Measurements from ENCODE around the gene ICA1.

ICA1 gene

DNA sequence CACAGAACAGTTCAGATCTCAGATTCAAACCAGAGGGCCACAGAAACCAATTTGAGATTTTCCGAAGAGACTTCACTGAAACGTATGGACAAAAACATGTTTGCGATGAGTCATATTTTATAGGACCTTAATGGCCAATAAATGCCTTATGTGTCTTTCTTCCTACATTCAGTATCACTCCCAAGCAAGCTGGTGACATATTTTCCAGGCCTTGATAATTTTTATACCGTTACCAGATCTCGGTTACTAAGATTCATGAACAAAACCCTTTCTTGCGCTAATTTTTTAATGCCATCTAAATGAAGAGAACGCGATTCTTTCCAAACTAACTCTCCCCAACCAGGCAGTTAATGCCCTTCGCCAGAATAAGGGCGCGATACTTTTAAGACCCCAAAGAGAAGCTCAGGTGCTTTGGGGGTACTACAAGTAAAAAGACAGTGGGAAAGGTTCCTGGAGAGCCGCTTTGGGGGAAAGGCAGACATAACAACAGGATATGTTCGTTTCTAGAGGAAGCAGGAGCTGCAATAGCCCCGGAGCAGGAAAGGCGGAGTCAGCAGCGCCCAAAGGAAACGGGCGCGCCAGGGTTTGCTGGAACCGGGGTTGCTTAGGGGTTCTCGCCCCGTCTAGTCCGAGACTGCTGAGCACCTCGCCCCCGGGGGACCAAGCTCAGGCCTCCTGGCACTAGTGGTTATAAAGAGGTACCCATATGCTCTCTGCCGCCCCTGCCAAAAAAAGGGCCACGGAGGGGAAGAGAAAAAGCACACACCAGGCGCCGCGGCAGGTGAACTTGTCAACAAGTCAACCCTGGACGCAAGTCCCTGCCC, 884 bp downstream of the ICA1 start:
- Histone ChIP-seq H3K27me3 (replicated peaks; ENCODE audit: control insufficient read depth, insufficient read depth, low read length) (peaks cover 27% of the 10 kb centered on the region), H3K36me3 (ENCODE audit: control insufficient read depth, insufficient read depth, low read length, severe bottlenecking) (no peaks in the 10 kb centered on the region), H3K4me1 (ENCODE audit: control insufficient read depth, insufficient read depth, low read length) (no peaks in the 10 kb centered on the region), H3K9me3 (ENCODE audit: control insufficient read depth, low read length) (peaks cover 31% of the 10 kb centered on the region), H3K9ac (ENCODE audit: low read length) (no peak overlapping the region), H3K4me3 (ENCODE audit: low read length) (peak overlapping the region; percentile 72)
- DNase-seq (ENCODE audit: low read depth) = peak; percentile 2

DNA sequence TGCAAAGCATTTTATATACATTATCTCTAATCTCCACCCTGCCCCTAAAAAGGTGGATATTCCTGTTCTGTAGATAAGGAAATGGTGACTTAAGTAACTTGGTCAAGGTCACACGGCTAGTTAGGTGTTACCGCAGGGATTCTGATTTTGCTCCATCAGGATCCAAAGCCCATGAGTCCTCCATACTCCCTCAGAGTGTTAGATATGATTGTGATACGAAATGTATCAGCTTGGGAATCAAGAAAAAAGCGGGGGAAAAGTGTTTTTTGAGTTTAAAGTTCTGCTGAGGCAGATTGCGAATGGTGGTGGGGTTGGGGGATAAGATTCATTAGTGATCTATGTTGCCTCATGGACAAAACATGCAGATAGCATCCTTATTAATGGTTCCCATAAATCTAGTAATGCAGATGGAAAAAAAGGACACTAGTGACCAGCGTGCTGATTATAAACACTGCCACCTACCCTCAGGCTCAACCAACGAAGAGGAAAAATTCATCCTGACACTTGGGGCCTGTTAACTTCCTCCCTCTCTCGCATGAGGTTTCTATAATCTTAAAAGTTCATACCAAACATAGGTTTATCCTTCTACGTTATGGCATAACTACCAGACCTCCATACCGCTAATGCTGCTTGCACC, 2.3 kb downstream of the ICA1 start:
- H3K27me3 ChIP-seq (replicated peaks; ENCODE audit: control insufficient read depth, insufficient read depth, low read length) = peaks cover 23% of the 10 kb centered on the region

DNA sequence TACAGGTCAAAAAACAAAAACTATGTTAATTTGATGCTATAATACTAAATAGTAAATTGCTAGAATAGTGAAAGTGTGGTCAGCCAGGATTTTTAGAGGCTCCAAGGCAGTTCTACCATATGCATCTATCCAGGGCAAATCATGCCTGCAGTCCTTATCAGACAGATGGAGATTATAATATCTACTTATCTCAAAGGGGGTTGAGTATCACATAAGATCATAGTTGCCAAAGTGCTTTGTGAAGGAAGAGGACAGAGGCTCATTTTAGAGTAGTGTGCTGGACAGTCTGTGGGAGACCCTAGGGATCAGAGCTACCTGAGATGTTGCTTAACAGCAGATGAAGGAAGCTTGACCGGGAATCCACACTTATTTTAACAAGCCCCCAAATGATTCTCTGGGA, 3.2 kb downstream of the ICA1 start:
- no peak overlapping the region for H3K9ac ChIP-seq (ENCODE audit: low read length)
- H3K27me3 ChIP-seq (replicated peaks; ENCODE audit: control insufficient read depth, insufficient read depth, low read length) = peaks cover 22% of the 10 kb centered on the region
- peaks cover 34% of the 10 kb centered on the region for H3K9me3 ChIP-seq (ENCODE audit: control insufficient read depth, low read length)
- H3K36me3 ChIP-seq (ENCODE audit: control insufficient read depth, insufficient read depth, low read length, severe bottlenecking) = no peaks in the 10 kb centered on the region
- no peaks in the 10 kb centered on the region for H3K4me1 ChIP-seq (ENCODE audit: control insufficient read depth, insufficient read depth, low read length)
- H3K4me3 ChIP-seq (ENCODE audit: low read length) = no peak overlapping the region
- DNase-seq (ENCODE audit: low read depth) = no peak

More for the DNA sequence above, 2.3 kb downstream of the ICA1 start:
- H3K4me1 ChIP-seq (ENCODE audit: control insufficient read depth, insufficient read depth, low read length) = no peaks in the 10 kb centered on the region
- H3K9ac ChIP-seq (ENCODE audit: low read length) = no peak overlapping the region
- DNase-seq (ENCODE audit: low read depth) = no peak
- H3K4me3 ChIP-seq (ENCODE audit: low read length) = no peak overlapping the region
- H3K9me3 ChIP-seq (ENCODE audit: control insufficient read depth, low read length) = peaks cover 40% of the 10 kb centered on the region
- no peaks in the 10 kb centered on the region for H3K36me3 ChIP-seq (ENCODE audit: control insufficient read depth, insufficient read depth, low read length, severe bottlenecking)

DNA sequence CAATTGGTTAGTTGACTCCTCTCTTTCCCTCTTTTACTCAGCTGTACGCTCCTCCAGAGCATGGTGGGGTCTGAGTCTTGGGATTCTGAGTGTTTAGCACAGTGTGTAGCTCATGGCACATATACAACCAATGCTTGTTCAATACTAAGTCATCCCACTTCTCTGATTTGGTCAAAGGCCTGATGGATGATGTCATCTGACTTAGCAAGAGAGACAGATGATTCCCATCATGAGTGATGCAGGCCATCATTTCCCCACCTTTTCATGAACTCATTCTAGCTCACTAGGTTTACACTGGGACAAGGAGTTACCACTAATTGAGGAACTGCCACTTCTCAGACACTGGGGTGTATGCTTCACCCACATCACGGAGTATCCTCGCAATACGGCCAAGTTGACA, 3.8 kb downstream of the ICA1 start:
- H3K27me3 ChIP-seq (replicated peaks; ENCODE audit: control insufficient read depth, insufficient read depth, low read length) = peaks cover 22% of the 10 kb centered on the region
- no peak overlapping the region for H3K9ac ChIP-seq (ENCODE audit: low read length)
- no peaks in the 10 kb centered on the region for H3K36me3 ChIP-seq (ENCODE audit: control insufficient read depth, insufficient read depth, low read length, severe bottlenecking)
- H3K4me3 ChIP-seq (ENCODE audit: low read length) = no peak overlapping the region
- H3K9me3 ChIP-seq (ENCODE audit: control insufficient read depth, low read length) = peaks cover 34% of the 10 kb centered on the region
- H3K4me1 ChIP-seq (ENCODE audit: control insufficient read depth, insufficient read depth, low read length) = no peaks in the 10 kb centered on the region
- no peak for DNase-seq (ENCODE audit: low read depth)

DNA sequence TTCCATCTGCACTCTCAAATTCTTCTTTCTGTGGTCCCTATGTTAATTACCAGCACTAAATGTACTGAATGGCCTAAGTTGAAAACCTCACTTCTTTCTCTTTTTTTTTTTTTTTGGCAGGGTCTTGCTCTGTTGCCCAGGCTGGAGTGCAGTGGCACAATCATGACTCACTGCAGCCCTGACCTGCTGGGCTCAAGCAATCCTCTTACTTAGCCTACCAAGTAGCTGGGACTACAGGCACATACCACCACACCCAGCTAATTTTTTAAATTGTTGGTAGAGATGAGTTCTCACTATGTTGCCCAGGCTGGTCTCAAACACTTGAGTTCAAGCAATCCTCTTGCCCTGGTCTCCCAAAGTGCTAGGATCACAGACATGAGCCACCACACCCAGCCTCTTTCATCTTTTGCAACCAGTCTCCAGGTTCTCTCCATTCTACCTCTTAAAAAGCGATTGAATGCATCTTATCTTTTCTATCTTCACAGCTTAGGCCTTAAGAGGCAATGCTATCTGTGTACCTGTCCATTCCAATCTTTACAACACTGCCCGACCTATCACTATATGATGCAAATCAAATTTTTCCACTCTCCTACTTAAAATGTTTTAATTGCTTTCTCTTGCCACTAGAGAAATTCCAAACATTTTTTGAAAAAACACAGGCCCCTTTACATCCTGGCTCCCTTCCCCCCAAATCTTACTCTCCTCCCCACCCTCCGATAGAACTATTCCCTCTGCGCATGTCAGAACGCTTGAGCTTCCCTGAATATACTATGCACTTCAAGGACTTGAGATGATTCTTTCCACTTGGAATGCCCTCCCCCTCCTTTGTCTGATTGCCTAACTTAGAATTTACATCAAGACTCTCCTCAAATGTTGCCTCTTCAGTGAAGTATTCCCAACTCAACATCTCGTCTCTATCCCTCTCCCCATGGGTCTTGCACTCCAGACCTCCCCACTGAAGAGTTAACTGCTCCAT, 6.0 kb downstream of the ICA1 start:
- no peaks in the 10 kb centered on the region for H3K36me3 ChIP-seq (ENCODE audit: control insufficient read depth, insufficient read depth, low read length, severe bottlenecking)
- no peak overlapping the region for H3K4me3 ChIP-seq (ENCODE audit: low read length)
- peaks cover 19% of the 10 kb centered on the region for H3K27me3 ChIP-seq (replicated peaks; ENCODE audit: control insufficient read depth, insufficient read depth, low read length)
- H3K9me3 ChIP-seq (ENCODE audit: control insufficient read depth, low read length) = peaks cover 34% of the 10 kb centered on the region
- no peak for DNase-seq (ENCODE audit: low read depth)
- H3K9ac ChIP-seq (ENCODE audit: low read length) = no peak overlapping the region
- no peaks in the 10 kb centered on the region for H3K4me1 ChIP-seq (ENCODE audit: control insufficient read depth, insufficient read depth, low read length)

DNA sequence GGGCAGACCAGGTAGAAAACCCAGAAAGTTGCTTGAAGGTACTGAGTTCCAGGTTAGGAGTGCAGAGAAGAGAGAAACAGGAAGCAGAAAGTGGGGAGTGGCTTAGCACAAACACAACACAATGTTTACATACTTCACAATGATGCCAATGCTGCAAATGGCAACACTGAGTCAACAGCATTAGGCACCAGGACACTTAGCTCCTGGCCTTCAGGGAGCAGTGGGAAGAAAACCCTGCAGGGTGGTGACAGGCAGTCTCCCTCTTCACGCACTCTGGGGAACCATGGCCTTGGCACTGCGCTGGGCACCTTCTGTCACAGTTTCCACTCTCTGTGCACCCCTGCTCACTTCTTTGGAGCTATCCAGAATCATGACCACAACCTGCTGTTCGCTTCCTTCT, 7.3 kb downstream of the ICA1 start:
- DNase-seq (ENCODE audit: low read depth) = no peak
- H3K9me3 ChIP-seq (ENCODE audit: control insufficient read depth, low read length) = peaks cover 34% of the 10 kb centered on the region
- no peak overlapping the region for H3K4me3 ChIP-seq (ENCODE audit: low read length)
- peaks cover 7% of the 10 kb centered on the region for H3K27me3 ChIP-seq (replicated peaks; ENCODE audit: control insufficient read depth, insufficient read depth, low read length)
- no peaks in the 10 kb centered on the region for H3K36me3 ChIP-seq (ENCODE audit: control insufficient read depth, insufficient read depth, low read length, severe bottlenecking)
- H3K9ac ChIP-seq (ENCODE audit: low read length) = no peak overlapping the region
- H3K4me1 ChIP-seq (ENCODE audit: control insufficient read depth, insufficient read depth, low read length) = no peaks in the 10 kb centered on the region

DNA sequence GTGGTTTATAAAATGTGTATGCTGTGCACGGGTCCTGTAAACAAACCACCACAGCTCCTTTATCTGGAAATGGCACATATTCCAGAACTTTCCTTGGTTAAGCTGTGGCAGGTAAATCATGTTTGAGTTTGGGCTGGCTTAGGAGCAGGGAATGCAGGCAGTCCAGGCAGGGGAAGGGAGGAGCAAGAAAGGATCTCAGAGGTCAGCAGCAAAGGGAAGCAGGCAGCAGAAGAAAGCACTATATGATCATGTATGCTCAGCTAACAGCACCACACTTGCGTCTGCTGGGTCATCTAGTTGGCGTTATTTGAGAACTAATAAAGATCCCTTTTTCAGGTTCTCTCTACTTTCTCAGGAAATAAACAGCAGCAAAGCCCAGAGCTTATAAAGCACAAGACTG, 7.8 kb downstream of the ICA1 start:
- Histone ChIP-seq H3K4me3 (ENCODE audit: low read length) (no peak overlapping the region), H3K4me1 (ENCODE audit: control insufficient read depth, insufficient read depth, low read length) (no peaks in the 10 kb centered on the region), H3K9ac (ENCODE audit: low read length) (no peak overlapping the region), H3K27me3 (replicated peaks; ENCODE audit: control insufficient read depth, insufficient read depth, low read length) (peaks cover 7% of the 10 kb centered on the region), H3K36me3 (ENCODE audit: control insufficient read depth, insufficient read depth, low read length, severe bottlenecking) (no peaks in the 10 kb centered on the region), H3K9me3 (ENCODE audit: control insufficient read depth, low read length) (peaks cover 34% of the 10 kb centered on the region)
- DNase-seq (ENCODE audit: low read depth) = no peak

DNA sequence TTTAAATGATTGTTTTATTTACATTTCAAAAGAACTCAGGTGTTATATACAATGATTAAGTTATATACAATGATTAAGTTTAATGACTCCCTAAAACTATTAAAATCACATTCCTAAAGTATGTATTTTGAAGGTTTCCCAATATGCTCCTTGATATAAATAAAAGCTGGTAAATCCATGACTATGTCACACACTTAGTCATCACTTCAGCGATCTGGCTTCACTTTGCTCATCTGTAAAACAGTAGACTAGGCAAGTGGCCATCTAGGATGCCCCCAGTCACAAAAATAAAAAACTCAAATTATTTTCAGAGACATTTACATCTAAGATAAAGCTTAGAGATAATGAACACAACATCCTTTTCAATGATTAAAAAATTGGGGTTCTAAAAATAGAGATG, 10.8 kb downstream of the ICA1 start:
- Histone ChIP-seq H3K27me3 (replicated peaks; ENCODE audit: control insufficient read depth, insufficient read depth, low read length) (no peaks in the 10 kb centered on the region), H3K4me1 (ENCODE audit: control insufficient read depth, insufficient read depth, low read length) (no peaks in the 10 kb centered on the region), H3K9ac (ENCODE audit: low read length) (no peak overlapping the region), H3K36me3 (ENCODE audit: control insufficient read depth, insufficient read depth, low read length, severe bottlenecking) (no peaks in the 10 kb centered on the region), H3K9me3 (ENCODE audit: control insufficient read depth, low read length) (peaks cover 13% of the 10 kb centered on the region), H3K4me3 (ENCODE audit: low read length) (no peak overlapping the region)
- no peak for DNase-seq (ENCODE audit: low read depth)

DNA sequence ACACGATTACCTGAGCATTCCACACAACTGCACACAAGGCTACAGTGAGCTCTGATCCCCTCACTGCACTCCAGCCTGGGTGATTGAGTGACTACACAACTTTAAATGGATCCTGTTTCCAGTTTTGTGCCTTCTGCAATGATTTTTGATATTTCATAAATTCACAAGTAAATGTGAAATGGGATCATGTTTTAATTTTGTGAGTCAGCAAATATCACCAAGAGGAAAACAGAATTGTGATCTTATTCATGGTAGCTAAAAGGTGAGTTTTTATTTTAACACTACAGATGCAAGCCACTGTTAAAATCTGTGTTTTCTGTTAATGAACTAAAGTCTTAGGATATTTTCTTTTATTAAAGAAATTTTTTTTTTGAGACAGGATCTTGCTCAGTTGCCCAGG, 11.4 kb downstream of the ICA1 start:
- no peak for DNase-seq (ENCODE audit: low read depth)

DNA sequence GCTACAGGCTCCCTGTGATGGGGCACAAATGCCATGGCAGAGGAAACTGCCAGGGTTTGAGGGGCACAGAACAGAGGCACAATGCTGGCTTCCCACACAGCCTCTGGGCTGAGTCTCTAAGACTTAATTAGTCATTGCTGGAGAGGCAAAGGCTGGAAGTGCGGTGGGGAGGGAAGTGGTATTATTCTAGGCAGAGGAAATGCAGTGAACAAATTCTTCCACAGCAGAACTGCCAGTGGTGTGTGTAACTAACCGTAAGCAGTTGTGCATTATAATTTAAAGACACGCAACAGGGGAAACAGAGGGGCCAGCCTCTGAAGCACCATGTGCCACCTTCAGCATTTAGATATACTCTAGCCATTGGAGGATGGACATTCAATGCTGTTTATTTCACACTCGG, 12.8 kb downstream of the ICA1 start:
- no peak overlapping the region for H3K9ac ChIP-seq (ENCODE audit: low read length)
- no peaks in the 10 kb centered on the region for H3K27me3 ChIP-seq (replicated peaks; ENCODE audit: control insufficient read depth, insufficient read depth, low read length)
- no peak for DNase-seq (ENCODE audit: low read depth)
- H3K4me1 ChIP-seq (ENCODE audit: control insufficient read depth, insufficient read depth, low read length) = no peaks in the 10 kb centered on the region
- no peak overlapping the region for H3K4me3 ChIP-seq (ENCODE audit: low read length)
- H3K9me3 ChIP-seq (ENCODE audit: control insufficient read depth, low read length) = no peaks in the 10 kb centered on the region
- no peaks in the 10 kb centered on the region for H3K36me3 ChIP-seq (ENCODE audit: control insufficient read depth, insufficient read depth, low read length, severe bottlenecking)

More for the DNA sequence above, 11.4 kb downstream of the ICA1 start:
- Histone ChIP-seq H3K36me3 (ENCODE audit: control insufficient read depth, insufficient read depth, low read length, severe bottlenecking) (no peaks in the 10 kb centered on the region), H3K4me3 (ENCODE audit: low read length) (no peak overlapping the region), H3K9me3 (ENCODE audit: control insufficient read depth, low read length) (peaks cover 9% of the 10 kb centered on the region), H3K27me3 (replicated peaks; ENCODE audit: control insufficient read depth, insufficient read depth, low read length) (no peaks in the 10 kb centered on the region), H3K4me1 (ENCODE audit: control insufficient read depth, insufficient read depth, low read length) (no peaks in the 10 kb centered on the region), H3K9ac (ENCODE audit: low read length) (no peak overlapping the region)

DNA sequence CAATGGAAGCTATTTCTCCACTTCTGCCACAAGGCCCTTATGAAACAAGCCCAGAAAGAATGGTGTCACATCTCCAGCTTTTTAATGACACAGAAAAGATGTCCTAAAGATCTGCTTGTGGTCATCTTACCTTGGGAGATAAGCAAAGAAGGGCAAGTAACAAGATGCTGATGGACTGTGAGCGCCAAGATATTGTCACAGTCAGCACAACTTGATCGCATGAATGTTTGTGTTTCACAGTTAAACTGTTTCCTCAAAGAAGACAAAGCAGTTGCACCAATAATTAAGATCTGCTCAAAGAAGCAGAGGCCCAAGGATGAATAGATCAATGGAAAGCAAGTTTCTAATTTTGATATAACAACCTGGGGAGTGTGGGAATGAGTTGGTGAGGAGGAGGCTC, 15.9 kb downstream of the ICA1 start:
- Histone ChIP-seq H3K9ac (ENCODE audit: low read length) (no peak overlapping the region), H3K4me3 (ENCODE audit: low read length) (no peak overlapping the region), H3K36me3 (ENCODE audit: control insufficient read depth, insufficient read depth, low read length, severe bottlenecking) (no peaks in the 10 kb centered on the region), H3K27me3 (replicated peaks; ENCODE audit: control insufficient read depth, insufficient read depth, low read length) (no peaks in the 10 kb centered on the region), H3K9me3 (ENCODE audit: control insufficient read depth, low read length) (no peaks in the 10 kb centered on the region), H3K4me1 (ENCODE audit: control insufficient read depth, insufficient read depth, low read length) (no peaks in the 10 kb centered on the region)
- no peak for DNase-seq (ENCODE audit: low read depth)
